HG03097 (cell line): ENCODE measurements around the gene RNASEH2B.

Experiments used
- ATAC-seq: cut with Tn5 transposase; IDR thresholded peaks from one replicate; pipeline ENCODE4 v1.9.1; 2021; ENCODE audit not compliant: unreplicated experiment, low FRiP score

The RNASEH2B gene

DNA sequence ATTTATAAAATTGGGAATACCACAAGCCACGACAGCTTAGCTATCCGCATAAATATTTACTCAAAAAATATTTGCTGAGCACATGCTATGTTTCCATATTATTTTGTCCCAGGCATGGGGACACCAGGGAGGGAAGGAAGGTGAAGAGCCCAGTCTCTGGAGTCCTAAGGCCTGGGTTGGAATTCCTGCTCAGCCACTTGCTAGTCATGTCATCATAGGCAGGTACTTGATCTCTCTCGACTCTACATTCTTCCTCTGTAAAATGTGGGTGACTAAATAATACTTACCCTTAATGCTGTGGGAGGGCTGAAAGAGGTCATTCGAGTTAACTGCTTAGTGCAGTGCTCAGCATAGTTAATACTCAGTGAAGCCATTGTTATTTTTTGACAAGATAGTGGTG lies 4.3 kb upstream of the RNASEH2B start:
- ATAC-seq = no peak

DNA sequence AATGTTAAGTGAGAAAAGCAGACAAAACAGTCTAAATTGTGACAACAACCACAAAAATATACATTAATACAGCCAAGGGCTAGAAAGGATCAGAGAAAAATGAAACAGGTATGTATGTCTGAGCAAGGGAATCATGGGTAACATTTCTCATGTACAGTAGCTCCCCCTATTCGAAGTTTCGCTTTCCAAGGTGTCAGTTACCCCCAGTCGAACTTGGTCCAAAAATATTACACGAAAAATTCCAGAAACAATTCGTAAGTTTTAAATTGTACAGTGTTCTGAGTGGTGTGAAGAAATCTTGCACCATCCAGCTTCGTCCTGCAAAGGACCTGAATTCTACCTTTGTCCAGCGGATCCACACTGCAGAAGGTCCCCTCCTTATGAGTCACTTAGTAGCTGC lies 1.8 kb upstream of the RNASEH2B start:
- ATAC-seq = no peak

DNA sequence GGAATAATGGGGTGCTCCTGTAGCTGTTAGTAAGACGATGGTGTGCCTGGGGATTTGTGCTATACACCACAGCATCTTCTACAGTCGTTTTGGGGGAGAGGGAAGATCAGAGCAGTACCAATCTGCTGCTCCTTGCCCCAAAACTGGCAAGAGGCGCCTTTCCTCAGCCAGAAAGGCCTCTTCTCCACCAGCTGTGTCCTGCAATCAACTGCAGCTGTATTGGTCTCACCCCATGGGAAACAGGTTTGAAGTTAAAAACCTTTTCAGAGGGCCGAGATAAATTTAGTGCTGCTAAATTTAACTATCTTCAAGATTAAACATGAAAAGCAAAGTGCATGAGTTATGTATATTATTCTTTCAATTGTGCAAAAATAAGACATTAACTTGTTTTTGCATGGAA lies 1.2 kb upstream of the RNASEH2B start:
- ATAC-seq = no peak

DNA sequence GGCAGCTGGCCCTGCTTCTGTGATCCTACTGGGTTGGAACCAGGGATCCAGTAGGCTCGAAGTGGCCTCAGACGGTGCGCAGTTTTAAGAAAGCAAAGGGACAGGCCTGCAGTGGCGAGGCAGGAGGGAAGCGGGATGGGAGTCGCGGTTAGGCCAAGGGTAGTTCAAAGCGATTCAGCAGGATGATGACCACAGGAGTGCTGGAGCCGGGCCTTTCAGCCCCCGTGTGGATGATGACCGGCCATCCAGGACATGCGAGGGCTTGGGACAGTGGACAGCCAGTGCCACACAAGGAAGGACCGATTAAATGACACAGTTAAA lies 854 bp downstream of the RNASEH2B start:
- no peak for ATAC-seq

DNA sequence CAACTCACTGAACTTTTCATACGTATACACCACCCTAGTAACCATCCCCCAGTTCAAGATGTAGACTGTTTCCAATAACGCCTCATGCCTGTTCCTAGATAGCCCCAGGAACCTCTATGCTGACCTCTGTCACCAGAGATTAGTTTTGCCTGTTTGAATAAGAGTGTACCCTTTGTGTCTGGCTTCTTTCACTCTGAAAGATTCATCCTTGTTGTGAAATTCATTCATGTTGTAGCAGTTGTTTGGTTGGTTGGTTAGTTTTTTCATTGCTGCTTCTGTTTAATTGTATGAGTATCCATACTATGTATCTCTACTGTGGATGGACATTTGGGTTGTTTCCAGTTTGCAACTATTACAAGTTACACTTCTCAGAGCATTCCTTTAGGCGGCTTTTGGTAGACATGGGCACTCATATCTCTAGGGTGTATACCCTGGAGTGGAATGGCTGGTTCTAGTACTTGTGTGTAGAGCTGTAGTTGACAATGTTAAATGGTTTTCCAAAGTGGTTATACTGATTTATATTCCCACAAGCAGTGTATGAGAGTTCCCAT lies 1.6 kb downstream of the RNASEH2B start:
- ATAC-seq = no peak

DNA sequence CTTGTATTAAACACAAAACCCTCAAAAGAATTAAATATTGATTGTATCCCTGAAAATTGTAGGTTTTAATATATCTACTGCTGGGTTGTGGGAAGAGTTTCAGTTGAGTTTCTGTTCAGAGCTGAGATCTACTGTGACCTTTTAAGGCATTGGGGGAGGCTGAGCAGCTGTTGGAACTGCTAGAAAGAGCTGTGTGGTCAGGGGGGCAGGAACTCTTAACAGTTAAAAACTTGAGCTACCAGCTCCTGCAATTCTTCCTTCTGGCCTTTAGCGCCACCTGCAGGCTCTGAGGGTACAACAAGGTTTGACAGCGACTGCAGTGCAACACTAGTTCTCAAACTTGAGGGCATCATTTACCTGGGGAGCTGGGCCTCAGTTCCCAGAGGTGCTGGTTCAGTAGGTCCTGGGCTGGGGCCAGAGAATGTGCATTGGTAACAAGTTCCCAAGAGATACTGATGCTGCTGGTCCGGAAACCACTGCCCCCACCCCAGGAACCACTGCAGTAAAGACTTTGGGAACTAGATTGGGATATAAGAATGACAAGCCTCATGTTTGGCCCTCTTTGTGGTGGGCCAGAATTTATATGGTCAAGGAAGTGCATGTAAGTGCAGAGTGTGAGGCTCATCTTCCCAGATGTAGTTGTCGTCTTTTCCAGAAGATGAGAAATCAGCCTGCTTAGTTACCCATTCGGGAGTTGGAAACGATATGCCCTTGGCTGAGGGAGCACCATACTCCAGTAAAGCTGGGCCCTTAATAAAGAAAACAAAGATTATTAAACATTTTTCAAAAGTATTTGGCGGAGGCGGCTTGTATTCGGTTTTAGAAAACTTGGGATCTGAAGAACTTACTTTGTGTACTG lies 2.6 kb downstream of the RNASEH2B start:
- peak; percentile 41 for ATAC-seq

DNA sequence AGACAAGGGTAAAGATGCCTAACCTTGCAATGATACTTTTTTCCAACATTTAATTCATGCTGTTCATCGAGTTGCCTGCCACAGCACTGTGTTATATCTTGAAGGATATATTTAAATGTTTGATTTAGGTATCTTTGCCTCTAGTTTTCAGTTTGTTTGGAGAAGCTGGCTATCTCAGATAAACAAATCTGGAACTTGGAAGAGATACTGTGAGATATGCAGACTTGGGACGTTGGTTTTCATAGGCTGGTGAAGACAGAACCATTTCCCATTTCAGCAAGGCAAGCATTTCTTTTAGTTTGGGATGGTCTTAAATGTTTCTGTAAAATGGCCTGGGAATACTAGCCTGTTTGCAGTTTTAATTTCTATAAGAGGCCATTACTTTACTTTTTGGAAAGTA lies 3.3 kb downstream of the RNASEH2B start:
- no peak for ATAC-seq

DNA sequence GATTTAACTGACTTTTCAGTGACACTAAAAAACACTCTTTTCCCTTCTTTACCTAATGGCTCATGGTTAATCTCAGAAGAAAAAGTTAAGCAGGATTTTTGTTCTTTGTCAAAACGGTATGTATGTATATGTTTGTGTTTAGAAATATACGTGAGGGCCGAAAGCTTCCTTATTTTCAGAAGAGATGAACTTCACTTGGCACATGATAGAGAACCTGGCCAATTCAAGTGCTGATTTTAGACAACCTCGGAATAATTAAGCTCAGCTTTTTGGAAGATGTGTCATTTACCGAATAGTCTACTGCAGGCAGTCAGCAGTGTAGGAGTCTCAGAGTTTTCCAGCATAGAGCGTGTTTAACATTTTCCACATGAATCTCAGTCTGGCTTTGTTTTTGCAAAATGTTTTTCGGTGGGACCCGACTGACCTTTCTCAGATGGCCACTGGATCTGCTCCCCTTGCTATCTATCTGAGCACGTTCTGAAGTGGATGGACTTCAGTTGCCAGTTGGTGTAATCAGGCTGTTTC lies 4.6 kb downstream of the RNASEH2B start:
- no peak for ATAC-seq

DNA sequence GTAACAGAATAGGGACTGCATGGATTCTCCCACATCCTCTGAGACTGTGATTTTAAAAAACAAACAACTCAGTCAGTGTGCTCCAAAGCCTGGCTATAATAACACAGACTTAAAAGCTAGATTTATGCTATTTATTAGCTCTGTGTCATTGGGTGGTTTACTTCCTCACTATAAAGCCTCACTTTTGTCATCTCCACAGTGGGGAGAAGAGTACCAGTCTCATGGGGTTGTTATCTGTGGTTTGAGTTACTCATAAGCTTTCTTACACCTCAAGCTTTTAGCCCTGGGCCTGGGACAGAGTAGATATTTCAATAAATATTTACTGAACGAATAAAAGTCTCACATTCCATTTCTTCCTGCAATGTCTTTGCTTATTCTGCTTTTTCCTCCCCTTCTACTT lies 5.3 kb downstream of the RNASEH2B start:
- ATAC-seq = no peak

DNA sequence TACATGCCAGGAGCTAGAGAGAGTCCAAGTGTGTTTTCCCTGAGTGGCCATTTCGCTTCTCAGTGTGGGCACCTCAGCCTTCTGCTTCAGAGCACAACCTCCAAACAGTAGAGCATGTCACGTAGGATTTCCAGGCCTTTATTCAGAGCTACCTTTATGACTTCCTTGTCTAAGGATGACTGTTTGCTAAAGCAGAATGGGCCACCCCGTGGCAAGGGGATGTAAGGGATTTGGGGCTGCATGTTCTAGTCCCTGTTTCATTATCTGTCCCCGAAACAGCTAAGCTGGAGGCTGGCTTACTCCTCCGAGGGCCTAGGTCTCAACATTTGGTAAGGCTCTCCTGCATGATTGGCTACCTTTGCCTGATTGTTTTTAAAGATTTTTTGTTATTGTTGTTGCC lies 6.0 kb downstream of the RNASEH2B start:
- no peak for ATAC-seq

DNA sequence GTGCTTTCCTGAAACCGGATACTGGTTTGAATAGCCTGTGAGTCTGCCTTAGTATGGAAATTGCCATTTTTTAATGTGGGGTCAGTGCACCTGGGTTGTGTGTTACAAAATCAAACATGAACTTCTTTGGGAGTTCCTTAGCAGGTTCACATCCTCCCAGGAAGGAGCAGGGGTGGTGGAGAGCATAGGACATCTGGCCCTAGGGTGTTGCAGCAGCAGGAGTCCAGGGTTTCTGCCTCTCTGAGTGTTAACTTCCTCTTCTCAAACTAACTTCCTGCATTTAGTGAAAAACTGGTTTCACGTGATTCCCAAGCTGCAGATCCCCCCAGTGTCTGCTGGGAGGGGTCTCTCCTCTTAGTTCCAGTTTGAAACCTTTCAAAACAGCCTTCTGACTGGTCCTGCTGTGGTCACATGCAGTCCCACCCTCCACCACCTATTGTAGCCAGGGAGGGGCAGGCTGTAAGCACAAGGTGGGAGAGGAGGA lies 7.2 kb downstream of the RNASEH2B start:
- no peak for ATAC-seq

DNA sequence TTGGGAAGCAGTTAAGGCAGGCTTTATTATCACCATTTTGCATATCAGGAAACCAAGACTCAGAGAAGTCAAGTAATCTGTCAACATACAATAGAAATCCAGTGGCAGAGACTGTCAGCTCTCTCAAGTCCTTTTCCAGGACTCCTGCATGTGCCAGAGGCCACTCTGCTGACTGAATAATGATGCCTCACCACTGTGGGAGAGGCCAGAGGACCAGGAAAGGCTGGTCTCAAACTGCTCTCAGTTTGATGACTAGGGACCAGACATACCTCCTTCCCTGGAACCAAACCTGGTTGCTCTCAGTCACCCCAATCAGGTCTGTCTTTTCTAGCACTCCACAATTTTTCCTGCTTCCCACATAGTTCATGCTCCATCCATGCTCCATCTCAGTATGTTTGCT lies 8.0 kb downstream of the RNASEH2B start:
- ATAC-seq = no peak

DNA sequence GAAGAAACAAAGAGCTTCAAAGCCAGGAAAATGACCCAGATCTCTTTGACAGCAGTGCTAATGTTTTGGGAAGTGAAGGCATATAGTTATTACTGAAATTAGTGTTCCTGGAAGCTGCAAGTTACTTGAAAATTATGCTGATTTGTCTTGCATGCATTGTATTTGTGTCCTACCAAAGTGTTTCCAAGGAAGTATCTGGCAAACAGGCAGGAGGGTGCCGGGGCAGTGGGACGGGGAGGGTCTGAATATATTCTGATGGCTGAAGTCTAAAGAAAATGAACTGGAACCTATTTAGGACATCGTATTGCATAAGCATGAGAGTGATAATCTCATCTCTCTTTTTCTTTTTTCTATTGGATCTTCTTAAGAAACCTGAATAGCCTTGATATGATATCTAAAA lies 9.0 kb downstream of the RNASEH2B start:
- no peak for ATAC-seq

DNA sequence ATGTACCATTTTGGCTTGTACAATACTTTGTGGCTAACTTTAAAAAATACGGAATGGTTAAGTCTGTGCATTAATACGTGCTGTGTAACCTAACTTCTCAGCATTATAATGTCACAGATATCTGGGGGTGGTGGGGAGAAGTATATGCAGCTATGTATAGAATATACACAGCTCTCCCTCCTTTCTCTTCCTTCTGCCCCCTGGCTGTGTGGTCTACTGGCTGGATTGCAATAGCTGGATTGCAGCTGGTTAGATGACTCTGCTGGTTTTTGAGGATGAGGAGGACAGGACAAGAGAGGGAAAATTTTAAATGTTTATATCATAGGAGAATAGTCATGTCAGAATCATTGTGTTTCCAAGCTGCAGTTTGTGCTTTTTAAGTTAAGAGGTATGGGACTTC lies 9.7 kb downstream of the RNASEH2B start:
- ATAC-seq = no peak

DNA sequence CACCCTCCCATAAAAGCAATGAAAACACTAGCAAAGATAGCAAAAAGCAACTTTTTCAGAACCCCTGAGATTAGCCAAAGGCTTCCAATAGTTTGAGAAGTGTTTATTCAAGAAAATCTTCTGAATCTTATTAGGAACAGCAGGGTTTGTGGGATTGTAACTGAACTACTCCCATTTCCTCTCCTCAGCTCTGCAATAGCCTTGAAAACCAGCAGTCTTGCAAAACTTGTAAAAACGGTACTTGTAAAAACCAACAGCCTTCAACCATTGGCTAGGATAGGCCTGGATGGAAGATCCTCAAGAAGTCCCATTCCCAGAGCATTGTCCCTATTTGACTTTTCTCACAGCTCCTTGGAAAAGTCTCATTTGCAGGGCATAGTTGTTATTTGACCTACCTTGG lies 12.1 kb downstream of the RNASEH2B start:
- no peak for ATAC-seq

DNA sequence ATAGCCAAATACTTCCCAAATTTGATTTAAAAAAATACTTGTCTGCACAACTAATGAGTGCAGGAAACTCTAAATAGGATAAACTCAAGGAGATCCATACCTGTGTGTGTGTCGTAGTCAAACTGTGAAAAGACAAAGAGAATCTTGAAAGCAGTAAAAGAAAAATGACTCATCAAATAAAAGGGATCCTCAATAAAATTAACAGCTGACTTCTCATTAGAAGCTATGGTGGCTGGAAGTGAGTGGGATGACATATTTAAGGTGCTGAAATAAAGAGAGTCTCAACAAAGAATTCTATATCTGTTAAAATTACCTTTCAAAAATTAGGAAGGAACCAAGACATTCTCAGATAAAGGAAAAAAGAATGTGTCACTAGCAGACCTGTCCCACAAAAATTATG lies 13.7 kb downstream of the RNASEH2B start:
- no peak for ATAC-seq

DNA sequence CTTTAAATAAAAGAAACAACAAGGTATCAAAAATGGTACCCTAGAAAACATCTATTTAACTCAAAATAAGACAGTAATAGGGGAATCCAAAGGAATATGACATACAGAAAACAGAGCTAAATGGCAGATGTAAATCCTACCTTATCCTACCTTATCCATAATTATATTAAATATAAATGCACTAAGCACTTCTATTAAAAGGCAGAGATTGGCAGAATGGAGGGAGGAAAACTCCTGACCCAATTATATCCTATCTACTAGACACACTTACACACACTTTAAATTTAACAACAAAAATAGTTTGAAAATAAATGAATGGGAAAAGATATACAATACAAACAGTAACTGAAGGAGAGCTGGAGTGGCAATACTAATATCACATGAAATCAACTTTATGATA lies 14.4 kb downstream of the RNASEH2B start:
- no peak for ATAC-seq

DNA sequence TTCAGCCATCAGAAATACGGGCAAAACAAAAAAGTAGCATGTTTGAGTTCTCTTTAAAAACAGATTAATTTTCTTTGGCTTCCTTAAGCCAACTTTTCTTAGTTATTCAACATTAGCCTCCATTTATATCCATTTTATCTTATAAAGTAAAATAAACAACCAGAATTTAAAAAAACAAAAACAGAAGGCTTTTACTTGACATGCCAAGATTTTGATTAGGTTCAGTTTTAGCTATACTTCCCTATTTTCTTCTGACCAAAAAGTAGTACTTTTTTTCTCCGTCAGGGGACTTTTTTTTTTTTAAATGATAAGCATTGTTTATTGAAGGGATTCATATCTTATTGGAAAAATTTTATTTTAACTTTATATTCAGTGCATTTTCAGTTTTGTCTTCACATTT lies 18.1 kb downstream of the RNASEH2B start:
- no peak for ATAC-seq

DNA sequence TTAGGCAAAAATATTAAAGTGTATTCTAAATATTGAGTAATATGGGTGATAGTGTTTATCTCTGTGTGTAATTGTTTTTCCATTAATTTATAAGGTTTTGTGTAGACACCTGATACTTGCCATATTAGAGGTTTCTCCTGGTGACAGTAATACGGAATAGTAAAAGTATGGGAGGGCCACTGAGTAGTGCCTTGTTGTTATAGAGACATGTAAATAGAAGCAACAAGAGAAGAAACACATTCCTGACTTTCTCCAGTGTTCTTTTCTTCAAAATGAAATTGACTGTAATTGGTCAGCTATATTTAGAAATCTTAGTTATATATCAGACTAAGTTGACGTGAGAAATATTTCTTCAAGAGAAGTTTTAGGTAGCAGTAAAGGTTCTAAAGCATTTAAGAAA lies 18.5 kb downstream of the RNASEH2B start:
- no peak for ATAC-seq

DNA sequence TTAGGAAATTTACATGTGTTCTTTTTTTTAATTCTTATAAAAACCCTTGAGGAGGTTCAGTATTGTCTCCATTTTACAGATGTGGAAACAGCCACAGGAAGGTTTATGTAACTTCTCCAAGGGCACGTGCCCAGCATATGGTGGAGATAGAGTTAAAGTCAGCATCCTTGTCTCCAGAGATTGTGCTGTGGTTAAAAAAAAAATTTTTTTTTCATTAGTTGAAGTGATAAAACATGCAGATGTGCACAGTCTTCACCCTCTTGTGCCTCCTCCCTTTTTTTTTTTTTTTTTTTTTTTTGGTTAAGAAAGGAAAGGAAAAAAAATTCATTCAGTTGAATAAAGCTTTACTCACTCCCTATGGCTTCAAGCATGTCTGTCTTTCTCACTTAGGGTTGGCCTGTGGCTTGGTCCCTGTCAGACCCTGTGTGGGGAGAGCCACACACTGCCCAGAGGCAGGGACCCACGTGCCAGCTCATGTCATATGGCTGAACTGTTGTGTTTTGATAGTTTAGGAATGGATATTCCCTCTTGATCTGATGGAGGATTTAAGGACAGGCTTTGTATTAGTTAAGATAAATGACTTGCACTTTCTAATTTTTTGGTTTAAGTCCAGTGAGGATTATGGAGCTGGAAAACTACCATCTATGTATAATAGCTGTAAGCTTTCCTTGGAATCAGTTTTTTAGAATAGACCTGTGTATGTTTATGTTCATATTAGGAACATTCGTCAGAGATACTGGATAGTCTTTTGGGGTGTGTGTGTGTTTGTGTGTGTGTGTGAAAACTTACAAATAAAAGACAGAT lies 19.3 kb downstream of the RNASEH2B start:
- ATAC-seq = no peak

DNA sequence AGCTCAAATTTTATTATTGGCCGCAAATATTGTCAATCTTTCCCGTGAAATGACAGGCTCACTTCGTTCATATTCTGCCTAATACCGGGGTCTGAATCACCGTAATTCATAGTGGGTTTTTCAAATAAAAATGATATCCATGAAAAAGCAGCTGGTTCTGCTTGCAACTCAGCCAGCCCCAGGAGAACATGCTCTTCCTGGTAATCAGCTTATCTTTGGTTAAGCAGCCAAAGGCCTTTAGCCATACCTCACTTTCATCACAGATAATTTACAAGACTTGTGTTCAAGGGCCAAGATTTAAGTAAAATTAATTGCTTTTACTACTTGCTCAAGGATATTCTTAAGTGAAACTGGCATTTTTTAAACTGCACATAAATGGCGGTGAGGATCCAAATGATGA lies 22.5 kb downstream of the RNASEH2B start:
- no peak for ATAC-seq
